NCI-H510A treated with DMSO at 0.1 percent for 48 hours (cell line): ENCODE results near the gene ATP5F1B.

Experiments
- DNase-seq: peaks from one replicate; lab custom pipeline; 2025; lab: John Stamatoyannopoulos, UW

ATP5F1B gene

GRCh38 chr12:56645201-56645716 is 525 bp downstream of the ATP5F1B start:
- no peak for DNase-seq

GRCh38 chr12:56644654-56645053 is 1.1 kb downstream of the ATP5F1B start:
- peak; percentile 4 for DNase-seq

- no peak for DNase-seq
These were observed 4.6 kb downstream of the ATP5F1B start for GRCh38 chr12:56641219-56641618.

- no peak for DNase-seq
These were observed 8.2 kb downstream of the ATP5F1B start for GRCh38 chr12:56637621-56638020.

GRCh38 chr12:56636675-56637540 is 8.9 kb downstream of the ATP5F1B start:
- DNase-seq = peak; percentile 97

- DNase-seq = peak; percentile 76
These were observed 9.7 kb downstream of the ATP5F1B start for GRCh38 chr12:56635806-56636674.

GRCh38 chr12:56634837-56635791 is 10.7 kb downstream of the ATP5F1B start:
- DNase-seq = peak; percentile 81

- peak; percentile 69 for DNase-seq
These were observed 11.4 kb downstream of the ATP5F1B start for GRCh38 chr12:56634242-56634836.

GRCh38 chr12:56633468-56634241 is 12.1 kb downstream of the ATP5F1B start:
- no peak for DNase-seq

GRCh38 chr12:56632701-56633467 is 12.9 kb downstream of the ATP5F1B start:
- DNase-seq = no peak

GRCh38 chr12:56631790-56632700 is 13.7 kb downstream of the ATP5F1B start:
- DNase-seq = peak; percentile 41

GRCh38 chr12:56630180-56630632 is 15.6 kb downstream of the ATP5F1B start, which contains the start of gene BAZ2A:
TSS of gene BAZ2A (minus strand) at chr12:56630326. CDS start at chr12:56617530, 12,796 bp downstream.
- DNase-seq = peak; percentile 78

GRCh38 chr12:56629459-56630179 is 16.2 kb downstream of the ATP5F1B start:
- no peak for DNase-seq

- DNase-seq = peak; percentile 19
These were observed 16.9 kb downstream of the ATP5F1B start for GRCh38 chr12:56628671-56629458.

GRCh38 chr12:56626701-56627100 is 19.1 kb downstream of the ATP5F1B start:
- DNase-seq = no peak

- no peak for DNase-seq
These were observed 23.2 kb downstream of the ATP5F1B start for GRCh38 chr12:56622535-56622934.

- no peak for DNase-seq
These were observed 28.9 kb downstream of the ATP5F1B start for GRCh38 chr12:56616925-56617324.
